ENCODE data around the gene INPP5F.

- TF ChIP-seq, protein P1, sequence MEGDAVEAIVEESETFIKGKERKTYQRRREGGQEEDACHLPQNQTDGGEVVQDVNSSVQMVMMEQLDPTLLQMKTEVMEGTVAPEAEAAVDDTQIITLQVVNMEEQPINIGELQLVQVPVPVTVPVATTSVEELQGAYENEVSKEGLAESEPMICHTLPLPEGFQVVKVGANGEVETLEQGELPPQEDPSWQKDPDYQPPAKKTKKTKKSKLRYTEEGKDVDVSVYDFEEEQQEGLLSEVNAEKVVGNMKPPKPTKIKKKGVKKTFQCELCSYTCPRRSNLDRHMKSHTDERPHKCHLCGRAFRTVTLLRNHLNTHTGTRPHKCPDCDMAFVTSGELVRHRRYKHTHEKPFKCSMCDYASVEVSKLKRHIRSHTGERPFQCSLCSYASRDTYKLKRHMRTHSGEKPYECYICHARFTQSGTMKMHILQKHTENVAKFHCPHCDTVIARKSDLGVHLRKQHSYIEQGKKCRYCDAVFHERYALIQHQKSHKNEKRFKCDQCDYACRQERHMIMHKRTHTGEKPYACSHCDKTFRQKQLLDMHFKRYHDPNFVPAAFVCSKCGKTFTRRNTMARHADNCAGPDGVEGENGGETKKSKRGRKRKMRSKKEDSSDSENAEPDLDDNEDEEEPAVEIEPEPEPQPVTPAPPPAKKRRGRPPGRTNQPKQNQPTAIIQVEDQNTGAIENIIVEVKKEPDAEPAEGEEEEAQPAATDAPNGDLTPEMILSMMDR (IDR thresholded peaks at IDR 0.05) = no peak
- no peak for TF ChIP-seq POLR2A (IDR thresholded peaks at IDR 0.05)
- TF ChIP-seq EP300 (IDR thresholded peaks at IDR 0.05) = no peak
These were observed 60.4 kb downstream of the INPP5F start for GRCh38 chr10:119786117-119786769.
